ENCODE measurements around the gene PLEKHN1.
A peak's percentile ranks its signal among the peaks of the same experiment; 100 is the strongest.

Gene PLEKHN1

GRCh38 chr1:966135-966703 is at the start of gene PLEKHN1:
TSS of gene PLEKHN1 (plus strand) at chr1:966482. CDS start at chr1:966532, 50 bp downstream.
- DNase-seq = no peak

GRCh38 chr1:917076-917459 is 49.2 kb upstream of the PLEKHN1 start:
- no peak for DNase-seq

GRCh38 chr1:917466-918091 is 48.7 kb upstream of the PLEKHN1 start:
- DNase-seq = no peak

GRCh38 chr1:918353-918752 is 47.9 kb upstream of the PLEKHN1 start:
- DNase-seq = no peak

- DNase-seq = no peak
Measured at GRCh38 chr1:918843-919242, 47.4 kb upstream of the PLEKHN1 start.

GRCh38 chr1:919271-919872 is 46.9 kb upstream of the PLEKHN1 start:
- no peak for DNase-seq

- DNase-seq = no peak
Measured at GRCh38 chr1:920010-920409, 46.3 kb upstream of the PLEKHN1 start.

GRCh38 chr1:920521-920920 is 45.8 kb upstream of the PLEKHN1 start:
- DNase-seq = no peak

GRCh38 chr1:921011-921837 is 45.1 kb upstream of the PLEKHN1 start:
- peak in 43 of 58 donors; percentile 4 to 66 (median 29) for DNase-seq

- peak in 54 of 58 donors; percentile 6 to 86 (median 50) for DNase-seq
Measured at GRCh38 chr1:923131-923990, 42.9 kb upstream of the PLEKHN1 start, which contains the start of gene SAMD11. TSS of gene SAMD11 (plus strand) at chr1:923923. CDS start at chr1:924432, 509 bp downstream.

GRCh38 chr1:923991-924655 is 42.2 kb upstream of the PLEKHN1 start:
- no peak for DNase-seq

- DNase-seq = no peak
Measured at GRCh38 chr1:924656-925560, 41.4 kb upstream of the PLEKHN1 start.

GRCh38 chr1:925561-926421 is 40.5 kb upstream of the PLEKHN1 start:
- DNase-seq = no peak

GRCh38 chr1:927234-927633 is 39.0 kb upstream of the PLEKHN1 start:
- DNase-seq = no peak

GRCh38 chr1:927748-928147 is 38.5 kb upstream of the PLEKHN1 start:
- no peak for DNase-seq

GRCh38 chr1:928825-929661 is 37.2 kb upstream of the PLEKHN1 start:
- no peak for DNase-seq
